ENCODE measurements around the gene KATNIP. TPM values are rescaled to one million over a fixed set of nuclear protein-coding genes. Genes with fewer than 3 reads are reported as not detected.

The KATNIP gene
- total and polyA plus RNA-seq, 2 of the 13 experiments (the other 11 are each of a cell fraction or from before 2014, with no cell fraction given) = 9.7 to 12.0 TPM

DNA sequence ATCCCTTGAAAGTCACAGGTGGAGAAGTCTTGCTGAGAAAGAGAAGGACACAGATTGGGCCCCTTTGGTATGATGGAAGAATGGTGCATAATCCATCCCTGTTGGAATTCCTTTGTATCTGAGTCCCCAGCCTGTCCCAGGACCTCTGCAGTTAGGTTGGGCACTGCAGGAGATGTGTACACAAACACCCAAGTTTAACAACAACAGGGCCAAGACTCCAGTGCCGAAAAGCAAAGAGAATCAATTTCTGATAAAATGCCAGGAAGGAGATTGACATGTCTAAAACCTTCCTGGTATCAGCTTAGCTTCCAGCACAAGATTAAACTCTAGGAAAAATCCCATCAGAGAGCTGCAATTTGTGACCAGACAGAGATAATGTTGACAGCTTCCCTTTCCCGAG lies 32.9 kb downstream of the KATNIP start:
- no peak overlapping the region for H3K9ac ChIP-seq (ENCODE audit: insufficient read depth, low read depth, low read length)
- no peaks in the 10 kb centered on the region for H4K20me1 ChIP-seq (ENCODE audit: insufficient read depth, low read length)
- in situ Hi-C loops (cut with HindIII; ENCODE audit: extremely low pct_ligation_motif_present, low pct_unique_long_range_greater_than_20kb) = no loop called here
- H3K4me1 ChIP-seq (ENCODE audit: insufficient read depth, low read length) = peaks cover 25% of the 10 kb centered on the region
- H3K36me3 ChIP-seq (replicated peaks in 1 of 2; ENCODE audit: control insufficient read depth in 1 of 2, insufficient read depth in 2 of 2, low read length in 2 of 2) = peaks cover 0 to 8% of the 10 kb centered on the region in 2 experiments; a peak in 1 of 5 replicates
- POLR2A ChIA-PET = interaction anchor here (1.2 kb wide), 1 partner anchor 33 kb away, joined by 5 read pairs; the partner anchor contains the start of genes GTF3C1 and KATNIP
- FAIRE-seq (no peak), ATAC-seq (no peak), DNase-seq (ENCODE audit: low spot score) (no peak)
- no peak overlapping the region for H3K4me2 ChIP-seq (ENCODE audit: low read depth, low read length)
- no TSS peak for BruUV-seq (replicated peaks)
- H3K27ac ChIP-seq (ENCODE audit: extremely low read length, insufficient read depth, low read length) = no peak overlapping the region
- intact Hi-C loops (cut with micrococcal nuclease; ENCODE audit: unreplicated experiment) = no loop called here
- CTCF ChIA-PET (ENCODE audit: low intra/inter-chr PET ratio, low total read pairs) = no interaction called here
- TF ChIP-seq DNMT3B (CRISPR knock-in tag; conservative IDR thresholded peaks at IDR 0.05) (no peak), CHD4 (IDR thresholded peaks at IDR 0.05; ENCODE audit: borderline replicate concordance, low read length) (no peak), NR1H2 (CRISPR knock-in tag; IDR thresholded peaks at IDR 0.05; ENCODE audit: borderline replicate concordance, low read depth) (no peak), MEIS1 (CRISPR knock-in tag; IDR thresholded peaks at IDR 0.05; ENCODE audit: borderline replicate concordance) (no peak), BCL6 (CRISPR knock-in tag; IDR thresholded peaks at IDR 0.05) (no peak), CHD2 (IDR thresholded peaks at IDR 0.05; ENCODE audit: low read depth, low read length) (no peak), FIP1L1 (IDR thresholded peaks at IDR 0.05; ENCODE audit: borderline replicate concordance, insufficient read depth, low read depth, low read length) (no peak), TARDBP (CRISPR knock-in tag; IDR thresholded peaks at IDR 0.05) (no peak)
- TF ChIP-seq, protein P1, sequence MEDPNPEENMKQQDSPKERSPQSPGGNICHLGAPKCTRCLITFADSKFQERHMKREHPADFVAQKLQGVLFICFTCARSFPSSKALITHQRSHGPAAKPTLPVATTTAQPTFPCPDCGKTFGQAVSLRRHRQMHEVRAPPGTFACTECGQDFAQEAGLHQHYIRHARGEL (CRISPR knock-in tag; IDR thresholded peaks at IDR 0.05) = no peak
- TF ChIP-seq, protein P2, sequence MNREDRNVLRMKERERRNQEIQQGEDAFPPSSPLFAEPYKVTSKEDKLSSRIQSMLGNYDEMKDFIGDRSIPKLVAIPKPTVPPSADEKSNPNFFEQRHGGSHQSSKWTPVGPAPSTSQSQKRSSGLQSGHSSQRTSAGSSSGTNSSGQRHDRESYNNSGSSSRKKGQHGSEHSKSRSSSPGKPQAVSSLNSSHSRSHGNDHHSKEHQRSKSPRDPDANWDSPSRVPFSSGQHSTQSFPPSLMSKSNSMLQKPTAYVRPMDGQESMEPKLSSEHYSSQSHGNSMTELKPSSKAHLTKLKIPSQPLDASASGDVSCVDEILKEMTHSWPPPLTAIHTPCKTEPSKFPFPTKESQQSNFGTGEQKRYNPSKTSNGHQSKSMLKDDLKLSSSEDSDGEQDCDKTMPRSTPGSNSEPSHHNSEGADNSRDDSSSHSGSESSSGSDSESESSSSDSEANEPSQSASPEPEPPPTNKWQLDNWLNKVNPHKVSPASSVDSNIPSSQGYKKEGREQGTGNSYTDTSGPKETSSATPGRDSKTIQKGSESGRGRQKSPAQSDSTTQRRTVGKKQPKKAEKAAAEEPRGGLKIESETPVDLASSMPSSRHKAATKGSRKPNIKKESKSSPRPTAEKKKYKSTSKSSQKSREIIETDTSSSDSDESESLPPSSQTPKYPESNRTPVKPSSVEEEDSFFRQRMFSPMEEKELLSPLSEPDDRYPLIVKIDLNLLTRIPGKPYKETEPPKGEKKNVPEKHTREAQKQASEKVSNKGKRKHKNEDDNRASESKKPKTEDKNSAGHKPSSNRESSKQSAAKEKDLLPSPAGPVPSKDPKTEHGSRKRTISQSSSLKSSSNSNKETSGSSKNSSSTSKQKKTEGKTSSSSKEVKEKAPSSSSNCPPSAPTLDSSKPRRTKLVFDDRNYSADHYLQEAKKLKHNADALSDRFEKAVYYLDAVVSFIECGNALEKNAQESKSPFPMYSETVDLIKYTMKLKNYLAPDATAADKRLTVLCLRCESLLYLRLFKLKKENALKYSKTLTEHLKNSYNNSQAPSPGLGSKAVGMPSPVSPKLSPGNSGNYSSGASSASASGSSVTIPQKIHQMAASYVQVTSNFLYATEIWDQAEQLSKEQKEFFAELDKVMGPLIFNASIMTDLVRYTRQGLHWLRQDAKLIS (CRISPR knock-in tag; IDR thresholded peaks at IDR 0.05) = no peak
- no peaks in the 10 kb centered on the region for H3K79me2 ChIP-seq (ENCODE audit: insufficient read depth, low read length)
- H2AFZ ChIP-seq (ENCODE audit: low read length) = no peak overlapping the region
- 87% methylated on average over 2 of the region's 2 CpGs for WGBS (ENCODE audit: low lambda C conversion rate)
- H3K4me3 ChIP-seq (replicated peaks in 1 of 3; ENCODE audit: insufficient read depth in 1 of 3, low read depth in 2 of 3, low read length in 3 of 3) = no peak overlapping the region
- H3K27me3 ChIP-seq (ENCODE audit: control insufficient read depth in 1 of 2, insufficient read depth in 2 of 2, low read length in 2 of 2) = no peaks in the 10 kb centered on the region
- H3K9me3 ChIP-seq (ENCODE audit: low read length) = no peaks in the 10 kb centered on the region

All from HepG2 (cell line).